ENCODE results near the gene NHERF1. TPM values are rescaled to one million over a fixed set of nuclear protein-coding genes. Genes with fewer than 3 reads are reported as not detected.

The NHERF1 gene
- total and polyA plus RNA-seq, 2 of the 13 experiments (the other 11 are each of a cell fraction or from before 2014, with no cell fraction given): 169 to 269 TPM

DNA sequence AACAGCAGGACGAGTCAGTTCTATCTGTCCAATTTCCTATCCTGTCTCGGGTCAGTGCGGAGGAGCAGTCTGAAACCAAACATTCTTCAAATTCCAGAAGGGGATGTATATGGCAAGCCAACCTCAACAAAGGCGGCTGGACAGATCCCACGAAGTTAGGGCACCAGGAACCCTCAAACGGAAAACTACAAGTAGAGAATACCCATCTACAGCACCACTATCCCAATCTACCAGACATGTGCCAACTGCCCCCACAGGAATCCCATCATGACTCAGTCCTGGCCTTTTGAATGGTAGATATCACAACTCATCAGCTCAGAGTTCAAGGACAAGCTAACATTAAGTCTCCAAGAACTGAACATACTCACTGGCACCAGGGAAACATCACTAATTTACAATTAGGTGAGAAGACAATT lies 25.5 kb downstream of the NHERF1 start (continued):
- TF ChIP-seq, protein P1, sequence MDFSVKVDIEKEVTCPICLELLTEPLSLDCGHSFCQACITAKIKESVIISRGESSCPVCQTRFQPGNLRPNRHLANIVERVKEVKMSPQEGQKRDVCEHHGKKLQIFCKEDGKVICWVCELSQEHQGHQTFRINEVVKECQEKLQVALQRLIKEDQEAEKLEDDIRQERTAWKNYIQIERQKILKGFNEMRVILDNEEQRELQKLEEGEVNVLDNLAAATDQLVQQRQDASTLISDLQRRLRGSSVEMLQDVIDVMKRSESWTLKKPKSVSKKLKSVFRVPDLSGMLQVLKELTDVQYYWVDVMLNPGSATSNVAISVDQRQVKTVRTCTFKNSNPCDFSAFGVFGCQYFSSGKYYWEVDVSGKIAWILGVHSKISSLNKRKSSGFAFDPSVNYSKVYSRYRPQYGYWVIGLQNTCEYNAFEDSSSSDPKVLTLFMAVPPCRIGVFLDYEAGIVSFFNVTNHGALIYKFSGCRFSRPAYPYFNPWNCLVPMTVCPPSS (IDR thresholded peaks at IDR 0.05): no peak
- TF ChIP-seq KLF16 (CRISPR knock-in tag; IDR thresholded peaks at IDR 0.05) (no peak), ZNF292 (CRISPR knock-in tag; IDR thresholded peaks at IDR 0.05; ENCODE audit: borderline replicate concordance, low read depth) (no peak), U2AF2 (IDR thresholded peaks at IDR 0.05; ENCODE audit: low read depth, low read length) (no peak), RORA (CRISPR knock-in tag; IDR thresholded peaks at IDR 0.05) (no peak), GATAD1 (CRISPR knock-in tag; IDR thresholded peaks at IDR 0.05) (peak; percentile 45; the same call in 1 of the 2 replicates), RXRB (CRISPR knock-in tag; IDR thresholded peaks at IDR 0.05; ENCODE audit: borderline replicate concordance) (0 out of 2 replicates have a peak, but pooled peaks have one; percentile 22), ZNF766 (CRISPR knock-in tag; IDR thresholded peaks at IDR 0.05; ENCODE audit: borderline replicate concordance) (no peak), ZNF598 (CRISPR knock-in tag; IDR thresholded peaks at IDR 0.05; ENCODE audit: borderline replicate concordance) (no peak), UBTF (CRISPR knock-in tag; IDR thresholded peaks at IDR 0.05) (no peak), BHLHE40 (IDR thresholded peaks at IDR 0.05; ENCODE audit: low read length) (peak; percentile 58; the same call in 1 of the 2 replicates), CREM (IDR thresholded peaks at IDR 0.05) (peak; percentile 23; the same call in 1 of the 2 replicates), CREM (CRISPR knock-in tag; IDR thresholded peaks at IDR 0.05) (no peak), ZNF143 (CRISPR knock-in tag; IDR thresholded peaks at IDR 0.05) (no peak), ZNF563 (CRISPR knock-in tag; IDR thresholded peaks at IDR 0.05) (no peak), MLLT10 (CRISPR knock-in tag; IDR thresholded peaks at IDR 0.05) (no peak), RARA (CRISPR knock-in tag; IDR thresholded peaks at IDR 0.05) (peak; percentile 51), ZNF350 (CRISPR knock-in tag; IDR thresholded peaks at IDR 0.05; ENCODE audit: borderline replicate concordance, low read depth) (no peak), ZNF33B (CRISPR knock-in tag; IDR thresholded peaks at IDR 0.05) (no peak)
- TF ChIP-seq, protein P2, sequence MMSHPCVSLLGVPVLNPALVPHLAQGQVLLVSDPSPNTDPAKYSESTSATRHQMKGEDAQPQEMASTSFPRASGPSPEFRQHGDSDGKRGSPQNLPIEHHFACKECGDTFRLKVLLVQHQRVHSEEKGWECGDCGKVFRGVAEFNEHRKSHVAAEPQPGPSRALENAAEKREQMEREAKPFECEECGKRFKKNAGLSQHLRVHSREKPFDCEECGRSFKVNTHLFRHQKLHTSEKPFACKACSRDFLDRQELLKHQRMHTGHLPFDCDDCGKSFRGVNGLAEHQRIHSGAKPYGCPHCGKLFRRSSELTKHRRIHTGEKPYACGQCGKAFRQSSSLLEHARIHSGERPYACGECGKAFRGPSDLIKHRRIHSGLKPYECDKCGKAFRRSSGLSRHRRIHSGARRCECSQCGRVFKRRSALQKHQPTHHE (CRISPR knock-in tag; IDR thresholded peaks at IDR 0.05; ENCODE audit: borderline replicate concordance): no peak
- TF ChIP-seq, protein P3, sequence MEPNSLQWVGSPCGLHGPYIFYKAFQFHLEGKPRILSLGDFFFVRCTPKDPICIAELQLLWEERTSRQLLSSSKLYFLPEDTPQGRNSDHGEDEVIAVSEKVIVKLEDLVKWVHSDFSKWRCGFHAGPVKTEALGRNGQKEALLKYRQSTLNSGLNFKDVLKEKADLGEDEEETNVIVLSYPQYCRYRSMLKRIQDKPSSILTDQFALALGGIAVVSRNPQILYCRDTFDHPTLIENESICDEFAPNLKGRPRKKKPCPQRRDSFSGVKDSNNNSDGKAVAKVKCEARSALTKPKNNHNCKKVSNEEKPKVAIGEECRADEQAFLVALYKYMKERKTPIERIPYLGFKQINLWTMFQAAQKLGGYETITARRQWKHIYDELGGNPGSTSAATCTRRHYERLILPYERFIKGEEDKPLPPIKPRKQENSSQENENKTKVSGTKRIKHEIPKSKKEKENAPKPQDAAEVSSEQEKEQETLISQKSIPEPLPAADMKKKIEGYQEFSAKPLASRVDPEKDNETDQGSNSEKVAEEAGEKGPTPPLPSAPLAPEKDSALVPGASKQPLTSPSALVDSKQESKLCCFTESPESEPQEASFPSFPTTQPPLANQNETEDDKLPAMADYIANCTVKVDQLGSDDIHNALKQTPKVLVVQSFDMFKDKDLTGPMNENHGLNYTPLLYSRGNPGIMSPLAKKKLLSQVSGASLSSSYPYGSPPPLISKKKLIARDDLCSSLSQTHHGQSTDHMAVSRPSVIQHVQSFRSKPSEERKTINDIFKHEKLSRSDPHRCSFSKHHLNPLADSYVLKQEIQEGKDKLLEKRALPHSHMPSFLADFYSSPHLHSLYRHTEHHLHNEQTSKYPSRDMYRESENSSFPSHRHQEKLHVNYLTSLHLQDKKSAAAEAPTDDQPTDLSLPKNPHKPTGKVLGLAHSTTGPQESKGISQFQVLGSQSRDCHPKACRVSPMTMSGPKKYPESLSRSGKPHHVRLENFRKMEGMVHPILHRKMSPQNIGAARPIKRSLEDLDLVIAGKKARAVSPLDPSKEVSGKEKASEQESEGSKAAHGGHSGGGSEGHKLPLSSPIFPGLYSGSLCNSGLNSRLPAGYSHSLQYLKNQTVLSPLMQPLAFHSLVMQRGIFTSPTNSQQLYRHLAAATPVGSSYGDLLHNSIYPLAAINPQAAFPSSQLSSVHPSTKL (CRISPR knock-in tag; IDR thresholded peaks at IDR 0.05): peak; percentile 56
- TF ChIP-seq, protein P4, sequence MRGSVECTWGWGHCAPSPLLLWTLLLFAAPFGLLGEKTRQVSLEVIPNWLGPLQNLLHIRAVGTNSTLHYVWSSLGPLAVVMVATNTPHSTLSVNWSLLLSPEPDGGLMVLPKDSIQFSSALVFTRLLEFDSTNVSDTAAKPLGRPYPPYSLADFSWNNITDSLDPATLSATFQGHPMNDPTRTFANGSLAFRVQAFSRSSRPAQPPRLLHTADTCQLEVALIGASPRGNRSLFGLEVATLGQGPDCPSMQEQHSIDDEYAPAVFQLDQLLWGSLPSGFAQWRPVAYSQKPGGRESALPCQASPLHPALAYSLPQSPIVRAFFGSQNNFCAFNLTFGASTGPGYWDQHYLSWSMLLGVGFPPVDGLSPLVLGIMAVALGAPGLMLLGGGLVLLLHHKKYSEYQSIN (CRISPR knock-in tag; IDR thresholded peaks at IDR 0.05; ENCODE audit: borderline replicate concordance): no peak
